ENCODE measurements around the gene SLC44A1. TPM values are rescaled to one million over a fixed set of nuclear protein-coding genes. Genes with fewer than 3 reads are reported as not detected.

Gene SLC44A1
- polyA plus RNA-seq, 1 of the 3 experiments (the other 2 are of a cell fraction), result 4.5 TPM

DNA sequence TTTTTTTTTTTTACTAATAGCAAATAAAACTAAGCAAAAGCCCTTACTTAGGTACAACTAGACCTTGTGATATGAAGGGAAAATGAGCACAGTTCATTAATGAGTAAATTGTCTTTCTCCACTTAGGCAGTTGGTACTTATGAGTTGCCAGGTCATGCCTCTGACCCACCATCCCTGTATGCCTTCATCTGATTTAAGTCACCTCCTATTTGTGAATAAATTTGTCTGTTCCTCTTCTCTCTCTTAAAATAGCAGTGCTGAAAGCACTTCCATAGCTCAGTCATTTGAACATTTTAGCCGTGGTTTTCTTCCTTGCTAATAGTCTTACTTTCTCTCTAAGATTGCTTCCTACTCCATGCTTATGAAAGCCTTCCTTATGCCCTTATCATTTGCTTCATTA, 61.4 kb downstream of the SLC44A1 start (continued):
- TF ChIP-seq, protein P1, sequence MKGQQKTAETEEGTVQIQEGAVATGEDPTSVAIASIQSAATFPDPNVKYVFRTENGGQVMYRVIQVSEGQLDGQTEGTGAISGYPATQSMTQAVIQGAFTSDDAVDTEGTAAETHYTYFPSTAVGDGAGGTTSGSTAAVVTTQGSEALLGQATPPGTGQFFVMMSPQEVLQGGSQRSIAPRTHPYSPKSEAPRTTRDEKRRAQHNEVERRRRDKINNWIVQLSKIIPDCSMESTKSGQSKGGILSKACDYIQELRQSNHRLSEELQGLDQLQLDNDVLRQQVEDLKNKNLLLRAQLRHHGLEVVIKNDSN (IDR thresholded peaks at IDR 0.05; ENCODE audit: borderline replicate concordance, low read depth), result no peak

- Histone ChIP-seq H3K9ac (no peak overlapping the region), H3K4me2 (no peak overlapping the region), H3K27ac (ENCODE audit: low read depth in 2 of 2, low read length in 1 of 2) (no peak overlapping the region), H3K4me3 (ENCODE audit: low read depth in 2 of 2, low read length in 1 of 2) (no peak overlapping the region), H2AFZ (ENCODE audit: low read depth) (no peak overlapping the region), H3K4me1 (ENCODE audit: control insufficient read depth in 1 of 2, insufficient read depth in 2 of 2, low read depth in 1 of 2, low read length in 1 of 2) (no peaks in the 10 kb centered on the region), H3F3A (replicated peaks; ENCODE audit: insufficient read depth) (no peaks in the 10 kb centered on the region), H3K36me3 (replicated peaks in 1 of 2; ENCODE audit: control insufficient read depth in 1 of 2, insufficient read depth in 2 of 2, low read length in 1 of 2) (peaks cover 3% of the 10 kb centered on the region in 2 experiments), H3K79me2 (ENCODE audit: insufficient read depth) (no peaks in the 10 kb centered on the region), H3K9me2 (no peaks in the 10 kb centered on the region), H3K27me3 (ENCODE audit: insufficient read depth) (no peaks in the 10 kb centered on the region), H4K20me1 (ENCODE audit: insufficient read depth) (no peaks in the 10 kb centered on the region), H3K9me3 (no peaks in the 10 kb centered on the region)
- DNase-seq, result no peak
- ChIA-PET POLR2A (no interaction called here), CTCF (interaction anchor here (0.9 kb wide), 1 partner anchor 40 kb away, joined by 3 read pairs; no protein-coding TSS in a partner anchor)
- 92% methylated on average over 5 of the region's 5 CpGs for WGBS (ENCODE audit: low lambda C conversion rate)
- TF ChIP-seq RAD21 (IDR thresholded peaks at IDR 0.05; ENCODE audit: low read length), result no peak
- no peak for TF ChIP-seq TAF1 (IDR thresholded peaks at IDR 0.05; ENCODE audit: borderline replicate concordance, low read depth, low read length)
- TF ChIP-seq ELF1 (IDR thresholded peaks at IDR 0.05), result no peak
- TF ChIP-seq, protein P1 (IDR thresholded peaks at IDR 0.05; ENCODE audit: borderline replicate concordance, low read depth), result no peak
- TF ChIP-seq YY1 (IDR thresholded peaks at IDR 0.05; ENCODE audit: low read depth), result no peak
- no peak for TF ChIP-seq MAX (IDR thresholded peaks at IDR 0.05; ENCODE audit: low read depth)
- TF ChIP-seq, protein P2, sequence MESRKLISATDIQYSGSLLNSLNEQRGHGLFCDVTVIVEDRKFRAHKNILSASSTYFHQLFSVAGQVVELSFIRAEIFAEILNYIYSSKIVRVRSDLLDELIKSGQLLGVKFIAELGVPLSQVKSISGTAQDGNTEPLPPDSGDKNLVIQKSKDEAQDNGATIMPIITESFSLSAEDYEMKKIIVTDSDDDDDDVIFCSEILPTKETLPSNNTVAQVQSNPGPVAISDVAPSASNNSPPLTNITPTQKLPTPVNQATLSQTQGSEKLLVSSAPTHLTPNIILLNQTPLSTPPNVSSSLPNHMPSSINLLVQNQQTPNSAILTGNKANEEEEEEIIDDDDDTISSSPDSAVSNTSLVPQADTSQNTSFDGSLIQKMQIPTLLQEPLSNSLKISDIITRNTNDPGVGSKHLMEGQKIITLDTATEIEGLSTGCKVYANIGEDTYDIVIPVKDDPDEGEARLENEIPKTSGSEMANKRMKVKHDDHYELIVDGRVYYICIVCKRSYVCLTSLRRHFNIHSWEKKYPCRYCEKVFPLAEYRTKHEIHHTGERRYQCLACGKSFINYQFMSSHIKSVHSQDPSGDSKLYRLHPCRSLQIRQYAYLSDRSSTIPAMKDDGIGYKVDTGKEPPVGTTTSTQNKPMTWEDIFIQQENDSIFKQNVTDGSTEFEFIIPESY (IDR thresholded peaks at IDR 0.05; ENCODE audit: borderline replicate concordance, low read depth), result no peak
- TF ChIP-seq PBX3 (IDR thresholded peaks at IDR 0.05), result no peak
- TF ChIP-seq, protein P3, sequence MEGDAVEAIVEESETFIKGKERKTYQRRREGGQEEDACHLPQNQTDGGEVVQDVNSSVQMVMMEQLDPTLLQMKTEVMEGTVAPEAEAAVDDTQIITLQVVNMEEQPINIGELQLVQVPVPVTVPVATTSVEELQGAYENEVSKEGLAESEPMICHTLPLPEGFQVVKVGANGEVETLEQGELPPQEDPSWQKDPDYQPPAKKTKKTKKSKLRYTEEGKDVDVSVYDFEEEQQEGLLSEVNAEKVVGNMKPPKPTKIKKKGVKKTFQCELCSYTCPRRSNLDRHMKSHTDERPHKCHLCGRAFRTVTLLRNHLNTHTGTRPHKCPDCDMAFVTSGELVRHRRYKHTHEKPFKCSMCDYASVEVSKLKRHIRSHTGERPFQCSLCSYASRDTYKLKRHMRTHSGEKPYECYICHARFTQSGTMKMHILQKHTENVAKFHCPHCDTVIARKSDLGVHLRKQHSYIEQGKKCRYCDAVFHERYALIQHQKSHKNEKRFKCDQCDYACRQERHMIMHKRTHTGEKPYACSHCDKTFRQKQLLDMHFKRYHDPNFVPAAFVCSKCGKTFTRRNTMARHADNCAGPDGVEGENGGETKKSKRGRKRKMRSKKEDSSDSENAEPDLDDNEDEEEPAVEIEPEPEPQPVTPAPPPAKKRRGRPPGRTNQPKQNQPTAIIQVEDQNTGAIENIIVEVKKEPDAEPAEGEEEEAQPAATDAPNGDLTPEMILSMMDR (IDR thresholded peaks at IDR 0.05), result no peak
Measured at GRCh38 chr9:105306351-105307140, 62.1 kb downstream of the SLC44A1 start.
